Mesenchymal stem cell (in vitro differentiated cells and primary cell): ENCODE data around the gene P2RX2.

Source experiments
- DNase-seq: peaks from one replicate; pipeline ENCODE4 v3.0.0-alpha.2; 2013
- H2AFZ ChIP-seq: one replicate; pipeline ENCODE4 v1.6.1; 2013; ENCODE audit warnings: low read depth, mild to moderate bottlenecking, control low read depth, inconsistent platforms, low read length, moderate library complexity
- H2AK5ac ChIP-seq: 2 replicates; pipeline ENCODE4 v1.6.1; 2013; ENCODE audit warnings: low read length, moderate library complexity, mild to moderate bottlenecking, inconsistent platforms; ENCODE audit not compliant: severe bottlenecking
- H2BK120ac ChIP-seq: one replicate; pipeline ENCODE4 v1.6.1; 2013; ENCODE audit warnings: low read depth, mild to moderate bottlenecking, inconsistent platforms, low read length, moderate library complexity
- H2BK12ac ChIP-seq, 2 experiments: one replicate each; pipeline ENCODE4 v1.6.1; 2013; ENCODE audit warnings: inconsistent platforms in 2 of 2, low read length in 2 of 2, mild to moderate bottlenecking in 2 of 2, moderate library complexity in 2 of 2, control low read depth in 1 of 2
- H2BK15ac ChIP-seq: one replicate; pipeline ENCODE4 v1.6.1; 2013; ENCODE audit warnings: mild to moderate bottlenecking, low read depth, inconsistent platforms; ENCODE audit not compliant: poor library complexity, severe bottlenecking
- H2BK5ac ChIP-seq: 2 replicates; pipeline ENCODE4 v1.6.1; 2013; ENCODE audit warnings: low read depth, mild to moderate bottlenecking, low read length, control low read depth, inconsistent platforms; ENCODE audit not compliant: poor library complexity, severe bottlenecking
- H3K14ac ChIP-seq, 2 experiments: one replicate each; pipeline ENCODE4 v1.6.1; 2013; ENCODE audit warnings: inconsistent platforms in 2 of 2, low read length in 2 of 2, control low read depth in 1 of 2, mild to moderate bottlenecking in 1 of 2, moderate library complexity in 1 of 2
- H3K18ac ChIP-seq, 2 experiments: one replicate each; pipeline ENCODE4 v1.6.1; 2013; ENCODE audit warnings: inconsistent platforms in 2 of 2, low read length in 2 of 2, control low read depth in 1 of 2, low read depth in 1 of 2, mild to moderate bottlenecking in 1 of 2
- H3K23ac ChIP-seq, 2 experiments: one replicate each; pipeline ENCODE4 v1.6.1; 2013; ENCODE audit warnings: inconsistent platforms in 2 of 2, low read length in 2 of 2, mild to moderate bottlenecking in 2 of 2, moderate library complexity in 2 of 2, control low read depth in 1 of 2
- H3K27ac ChIP-seq: 2 replicates; pipeline ENCODE4 v1.5.1; 2013; ENCODE audit warnings: mild to moderate bottlenecking, moderate library complexity, low read length, control low read depth, inconsistent platforms; ENCODE audit not compliant: poor library complexity, severe bottlenecking
- H3K27me3 ChIP-seq, 2 experiments: 2 replicates each; pipeline versions ENCODE4 v1.6.1 to v1.7.0; 2013; ENCODE audit warnings: low read length in 2 of 2, mild to moderate bottlenecking in 2 of 2, moderate library complexity in 2 of 2, control low read depth in 1 of 2, inconsistent platforms in 1 of 2; ENCODE audit not compliant: control insufficient read depth in 1 of 2, insufficient read depth in 1 of 2
- H3K36me3 ChIP-seq, 2 experiments: 2 replicates each; pipeline versions ENCODE4 v1.6.1 to v1.7.0; 2013; ENCODE audit warnings: low read length in 2 of 2, control low read depth in 1 of 2, inconsistent platforms in 1 of 2, low read depth in 1 of 2, mild to moderate bottlenecking in 1 of 2; ENCODE audit not compliant: insufficient read depth in 2 of 2, control insufficient read depth in 1 of 2
- H3K4ac ChIP-seq, 2 experiments: one replicate each; pipeline ENCODE4 v1.6.1; 2013; ENCODE audit warnings: inconsistent platforms in 2 of 2, low read length in 2 of 2, mild to moderate bottlenecking in 2 of 2, moderate library complexity in 2 of 2, control low read depth in 1 of 2, low read depth in 1 of 2
- H3K4me1 ChIP-seq: 2 replicates; pipeline ENCODE4 v1.6.1; 2013; ENCODE audit warnings: low read depth, low read length, control low read depth; ENCODE audit not compliant: control insufficient read depth, insufficient read depth
- H3K4me2 ChIP-seq: 2 replicates; pipeline ENCODE4 v1.6.1; 2013; ENCODE audit warnings: low read length, mild to moderate bottlenecking, inconsistent platforms; ENCODE audit not compliant: poor library complexity, severe bottlenecking
- H3K4me3 ChIP-seq, 2 experiments: 2 replicates each; pipeline versions ENCODE4 v1.5.1 to v1.7.0; 2013; ENCODE audit warnings: low read length in 2 of 2, mild to moderate bottlenecking in 2 of 2, control low read depth in 1 of 2, low read depth in 1 of 2; ENCODE audit not compliant: insufficient read depth in 1 of 2
- H3K79me1 ChIP-seq: replicated peaks from 2 replicates; pipeline ENCODE4 v1.6.1; 2013; ENCODE audit warnings: mild to moderate bottlenecking, control low read depth, low read length, inconsistent platforms; ENCODE audit not compliant: poor library complexity, severe bottlenecking
- H3K9ac ChIP-seq: 2 replicates; pipeline ENCODE4 v1.7.0; 2013; ENCODE audit warnings: mild to moderate bottlenecking, low read length, moderate library complexity
- H3K9me3 ChIP-seq: 2 replicates; pipeline ENCODE4 v1.7.0; 2013; ENCODE audit warnings: mild to moderate bottlenecking, low read length; ENCODE audit not compliant: control insufficient read depth
- H4K8ac ChIP-seq: one replicate; pipeline ENCODE4 v1.6.1; 2013; ENCODE audit warnings: inconsistent platforms, mild to moderate bottlenecking, low read length, moderate library complexity
- H4K91ac ChIP-seq: one replicate; pipeline ENCODE4 v1.6.1; 2013; ENCODE audit warnings: mild to moderate bottlenecking, low read length, inconsistent platforms
- WGBS: methylation state at CpG from one replicate; pipeline ENCODE4 v1.1.7; 2013; ENCODE audit warnings: mixed read lengths; 5-methylcytosine and 5-hydroxymethylcytosine counted together

The P2RX2 gene

DNA sequence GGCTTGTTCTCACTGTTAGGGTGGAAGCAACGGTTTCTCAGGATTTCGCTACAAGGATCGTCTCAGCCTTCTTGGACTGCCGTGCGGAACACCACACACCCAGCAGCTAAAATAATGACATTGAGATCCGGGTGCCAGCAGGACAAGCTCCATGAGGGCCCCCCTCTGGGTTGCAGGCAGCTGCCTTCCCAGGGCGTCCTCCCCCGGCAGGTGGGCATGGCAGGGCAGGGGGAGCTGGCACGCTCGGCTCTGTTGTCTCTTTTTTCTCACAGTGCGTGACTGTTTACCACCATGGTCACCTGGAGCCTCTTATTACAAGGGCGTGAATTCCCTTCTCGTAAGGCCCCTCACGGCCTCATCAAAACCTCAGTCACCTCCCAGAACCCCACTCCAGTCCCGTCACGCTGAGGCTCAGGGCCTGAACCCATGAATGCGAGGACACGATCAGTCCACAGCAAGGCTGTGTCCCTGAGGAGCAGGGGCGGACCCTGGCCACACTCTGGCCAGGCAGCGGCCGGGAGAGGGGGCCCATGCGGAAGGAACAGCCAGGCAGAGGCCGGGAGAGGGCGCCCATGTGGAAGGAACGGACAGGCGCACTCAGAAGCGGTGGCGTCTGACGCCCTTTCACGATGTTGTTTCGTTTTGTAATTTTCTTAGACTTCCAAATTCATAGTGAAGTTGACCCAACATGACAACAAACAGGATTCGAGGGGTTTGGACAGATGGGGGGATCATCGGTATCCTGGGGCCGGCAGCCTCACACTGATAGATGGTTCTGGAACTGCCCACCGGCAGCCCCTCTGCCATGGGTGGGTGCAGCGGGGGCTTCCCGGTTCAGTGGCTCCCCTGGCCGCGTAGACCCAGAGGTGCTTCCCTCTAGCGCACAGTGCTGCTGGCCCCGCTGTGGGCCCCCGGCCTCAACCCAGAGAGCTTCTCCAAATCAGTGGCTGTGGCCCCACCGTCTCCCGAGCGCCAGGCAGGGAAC is 18.2 kb upstream of the P2RX2 start:
- H2AK5ac ChIP-seq: peak overlapping the region; percentile 24
- H3K4ac ChIP-seq: peak overlapping the region; percentile 56 to 96
- H4K91ac ChIP-seq: peak overlapping the region; percentile 78
- H2BK15ac ChIP-seq: peak overlapping the region; percentile 38
- no peak overlapping the region for H3K23ac ChIP-seq
- H3K4me2 ChIP-seq: no peak overlapping the region
- H3K9me3 ChIP-seq: no peaks in the 10 kb centered on the region
- peak overlapping the region in 1 of 2 experiments; percentile 91 for H2BK12ac ChIP-seq
- peak overlapping the region; percentile 77 for H3K9ac ChIP-seq
- no peaks in the 10 kb centered on the region for H3K79me1 ChIP-seq
- H3K36me3 ChIP-seq: no peaks in the 10 kb centered on the region
- peak; percentile 80 for DNase-seq
- H2BK5ac ChIP-seq: no peak overlapping the region
- peak overlapping the region; percentile 89 to 94 for H3K18ac ChIP-seq
- H3K14ac ChIP-seq: peak overlapping the region in 1 of 2 experiments; percentile 94
- peak overlapping the region in 1 of 2 experiments; percentile 79 for H3K4me3 ChIP-seq
- peak overlapping the region; percentile 98 for H4K8ac ChIP-seq
- WGBS: 33% methylated on average over 44 of the region's 45 CpGs
- peaks cover 21% of the 10 kb centered on the region for H3K4me1 ChIP-seq
- H2AFZ ChIP-seq: peak overlapping the region; percentile 90
- no peak overlapping the region for H3K27ac ChIP-seq
- H3K27me3 ChIP-seq: peaks cover 23 to 67% of the 10 kb centered on the region in 2 experiments
- peak overlapping the region; percentile 80 for H2BK120ac ChIP-seq

DNA sequence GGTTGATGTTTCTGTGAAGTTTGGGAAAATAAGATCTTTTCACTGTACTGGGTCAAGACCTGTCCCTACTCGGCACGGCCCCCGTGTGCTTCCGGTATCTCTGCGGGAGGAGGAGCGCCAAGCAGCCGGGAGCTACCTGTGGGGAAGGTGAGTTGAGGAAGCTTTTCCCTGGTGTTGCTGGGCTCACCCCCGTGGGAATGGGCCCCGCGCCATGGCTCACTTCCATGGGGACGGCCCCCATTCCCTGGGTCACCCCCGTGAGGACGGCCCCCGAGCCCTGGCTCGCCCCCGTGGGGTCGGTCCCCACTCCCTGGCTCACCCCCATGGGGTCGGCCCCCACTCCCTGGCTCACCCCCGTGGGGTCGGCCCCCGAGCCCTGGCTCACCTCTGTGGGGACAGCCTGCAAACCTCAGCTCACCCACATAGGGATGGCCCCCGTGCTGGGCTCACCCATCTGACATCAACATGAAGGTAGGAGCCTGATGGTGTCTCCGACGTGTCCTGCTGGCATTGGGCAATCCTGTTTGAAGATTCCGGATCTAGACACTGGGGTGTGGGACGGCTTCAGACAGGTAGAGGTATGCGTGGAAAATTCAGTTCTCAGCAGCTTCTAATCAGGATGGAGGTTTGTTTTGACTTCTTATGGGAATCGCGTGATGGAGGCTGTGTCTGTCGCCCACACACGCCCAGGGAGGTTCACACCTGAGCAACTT is 17.2 kb upstream of the P2RX2 start:
- DNase-seq: no peak
- H2AFZ ChIP-seq: peak overlapping the region; percentile 90
- no peaks in the 10 kb centered on the region for H3K36me3 ChIP-seq
- H3K9me3 ChIP-seq: no peaks in the 10 kb centered on the region
- H2BK15ac ChIP-seq: no peak overlapping the region
- H3K4me1 ChIP-seq: peaks cover 14% of the 10 kb centered on the region
- 84% methylated on average over 19 of the region's 31 CpGs for WGBS
- H3K4me3 ChIP-seq: peak overlapping the region in 1 of 2 experiments; percentile 79
- peak overlapping the region; percentile 98 for H4K8ac ChIP-seq
- H2BK12ac ChIP-seq: no peak overlapping the region
- peak overlapping the region; percentile 78 for H4K91ac ChIP-seq
- H3K4me2 ChIP-seq: no peak overlapping the region
- H3K23ac ChIP-seq: no peak overlapping the region
- peak overlapping the region; percentile 24 to 96 for H3K4ac ChIP-seq
- no peak overlapping the region for H2BK5ac ChIP-seq
- no peak overlapping the region for H2BK120ac ChIP-seq
- peak overlapping the region; percentile 77 for H3K9ac ChIP-seq
- no peak overlapping the region for H3K27ac ChIP-seq
- H3K18ac ChIP-seq: peak overlapping the region; percentile 49 to 89
- no peak overlapping the region for H3K14ac ChIP-seq
- no peaks in the 10 kb centered on the region for H3K79me1 ChIP-seq
- peaks cover 29 to 67% of the 10 kb centered on the region in 2 experiments for H3K27me3 ChIP-seq
- H2AK5ac ChIP-seq: no peak overlapping the region

DNA sequence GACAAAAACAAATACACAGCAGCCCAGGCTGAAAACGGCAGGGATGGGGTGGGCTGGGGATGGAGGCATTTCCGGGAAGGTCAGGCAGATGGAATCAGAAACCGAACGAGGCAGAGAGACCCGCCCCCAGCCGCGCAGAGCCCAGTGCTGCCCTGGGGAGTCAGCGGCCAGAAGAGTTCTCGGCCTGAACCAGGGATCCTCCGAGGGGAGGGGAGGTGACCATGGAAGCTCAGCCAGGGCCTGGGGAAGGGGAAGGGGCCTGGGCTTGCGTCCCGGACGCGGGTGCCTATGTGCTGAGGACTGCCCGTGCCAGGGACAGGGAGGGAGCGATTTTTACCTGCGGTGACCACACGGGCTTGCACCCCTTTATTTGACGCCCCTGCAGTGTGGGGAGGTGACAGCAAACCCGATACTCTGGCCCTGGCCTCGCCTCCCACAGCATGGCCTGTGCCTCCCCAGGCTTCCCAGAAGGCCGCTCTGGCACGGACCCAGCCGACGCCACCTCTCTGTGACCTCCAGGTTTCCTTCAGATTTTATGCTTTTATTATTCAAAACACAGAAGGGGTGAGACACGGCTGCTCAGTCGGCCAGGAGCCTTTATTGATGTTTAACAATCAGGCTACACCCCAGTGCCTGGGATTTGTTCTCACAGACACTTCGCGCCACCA is 15.9 kb upstream of the P2RX2 start:
- Histone ChIP-seq H3K14ac (peak overlapping the region in 1 of 2 experiments; percentile 66), H2BK15ac (no peak overlapping the region)

More for the DNA sequence above, 15.9 kb upstream of the P2RX2 start:
- H4K8ac ChIP-seq: peak overlapping the region; percentile 45
- no peak overlapping the region for H3K4me3 ChIP-seq
- no peak overlapping the region for H4K91ac ChIP-seq
- no peaks in the 10 kb centered on the region for H3K9me3 ChIP-seq
- no peak overlapping the region for H3K4ac ChIP-seq
- H3K4me2 ChIP-seq: no peak overlapping the region
- no peak overlapping the region for H3K27ac ChIP-seq
- H3K79me1 ChIP-seq: no peaks in the 10 kb centered on the region
- H3K9ac ChIP-seq: no peak overlapping the region
- no peak for DNase-seq
- 61% methylated on average over 28 of the region's 29 CpGs for WGBS
- H2BK5ac ChIP-seq: no peak overlapping the region
- H3K36me3 ChIP-seq: no peaks in the 10 kb centered on the region
- peak overlapping the region in 1 of 2 experiments; percentile 42 for H2BK12ac ChIP-seq
- H2AK5ac ChIP-seq: no peak overlapping the region
- no peak overlapping the region for H2BK120ac ChIP-seq
- no peak overlapping the region for H3K23ac ChIP-seq
- H3K18ac ChIP-seq: peak overlapping the region; percentile 9 to 35
- peaks cover 16% of the 10 kb centered on the region for H3K4me1 ChIP-seq
- no peak overlapping the region for H2AFZ ChIP-seq
- H3K27me3 ChIP-seq: peaks cover 42 to 73% of the 10 kb centered on the region in 2 experiments
